Measurements from ENCODE around the gene KCNT1.

GRCh38 chr9:135716045-135716444 is 14.1 kb downstream of the KCNT1 start:
- TF ChIP-seq CTCF (optimal IDR thresholded peaks at IDR 0.05 in 1 of 3, IDR thresholded peaks at IDR 0.05 in 1 of 3, conservative IDR thresholded peaks at IDR 0.05 in 1 of 3; ENCODE audit: extremely low read depth in 1 of 3, insufficient read depth in 2 of 3, low read length in 3 of 3) (no peak), EZH2 (IDR thresholded peaks at IDR 0.05; ENCODE audit: low read length) (no peak)

All from keratinocyte (primary cell).